Smooth muscle cell (in vitro differentiated cells): ENCODE results near the gene CSTF1. TPM values are rescaled to one million over a fixed set of nuclear protein-coding genes. Genes with fewer than 3 reads are reported as not detected.
"Not testable (repeated sequence)": the region's sequence is repeated elsewhere in the genome, so short reads cannot be mapped to it uniquely, and the experiment has no call there.

Experiments
- DNase-seq: peaks from one replicate; lab custom pipeline; 2025; ENCODE audit not compliant: unreplicated experiment; lab: John Stamatoyannopoulos, UW
- H2AFZ ChIP-seq: fragments of 200-600 bp; sonication (generic); 2 replicates; pipeline ENCODE4 v1.6.0; 2016; ENCODE audit warnings: antibody characterized with exemption, low read depth, mild to moderate bottlenecking
- H3F3A ChIP-seq: fragments of 200-600 bp; sonication (generic); 2 replicates; pipeline ENCODE4 v1.6.0; 2017; ENCODE audit warnings: antibody characterized with exemption, low read depth
- H3K27ac ChIP-seq: fragments of 200-600 bp; sonication (generic); 2 replicates; pipeline ENCODE4 v1.5.1; 2016; ENCODE audit warnings: low read depth, mild to moderate bottlenecking
- H3K27me3 ChIP-seq: fragments of 200-600 bp; sonication (generic); 2 replicates; pipeline ENCODE4 v1.6.1; 2016; ENCODE audit warnings: low read depth, mild to moderate bottlenecking
- H3K36me3 ChIP-seq: fragments of 200-600 bp; sonication (generic); 2 replicates; pipeline ENCODE4 v1.5.1; 2016; ENCODE audit warnings: low read depth
- H3K4me1 ChIP-seq: fragments of 200-600 bp; sonication (generic); 2 replicates; pipeline ENCODE4 v1.5.1; 2016; ENCODE audit warnings: low read depth
- H3K4me2 ChIP-seq: fragments of 200-600 bp; sonication (generic); 2 replicates; pipeline ENCODE4 v1.6.0; 2016; ENCODE audit warnings: mild to moderate bottlenecking
- H3K4me3 ChIP-seq: fragments of 200-600 bp; sonication (generic); 2 replicates; pipeline ENCODE4 v1.5.1; 2016; ENCODE audit warnings: mild to moderate bottlenecking
- H3K79me2 ChIP-seq: fragments of 200-600 bp; sonication (generic); 2 replicates; pipeline ENCODE4 v1.6.0; 2016; ENCODE audit warnings: low read depth, mild to moderate bottlenecking
- H3K9ac ChIP-seq: fragments of 200-600 bp; sonication (generic); 2 replicates; pipeline ENCODE4 v1.6.0; 2016; ENCODE audit warnings: low read depth
- H3K9me3 ChIP-seq: fragments of 200-600 bp; sonication (generic); replicated peaks from 2 replicates; pipeline ENCODE4 v1.5.1; 2016; ENCODE audit warnings: low read depth
- H4K20me1 ChIP-seq: fragments of 200-600 bp; sonication (generic); 2 replicates; pipeline ENCODE4 v1.6.0; 2016; ENCODE audit warnings: low read depth
- WGBS: methylation state at CpG from one replicate; pipeline ENCODE4 v1.1.7; 2016; ENCODE audit warnings: low lambda C conversion rate; 5-methylcytosine and 5-hydroxymethylcytosine counted together
- polyA plus RNA-seq: library from polyadenylated mRNA; unstranded; fragments of >200 nt; fragmentation: Nextera tagmentation; extraction: Ambion mirVana; gene quantifications from 2 replicates; pipeline ENCODE4 v1.2.1, GENCODE V29; 2016
- total RNA-seq: library from RNA; depleted of rRNA; stranded (reverse); fragments of >200 nt; gene quantifications from 2 replicates; pipeline ENCODE4 v1.2.3, GENCODE V29; 2014
- TF ChIP-seq, protein P1 (sequence below): fragments of 200-600 bp; sonication (generic); IDR thresholded peaks from 2 replicates; pipeline ENCODE4 v1.5.1; 2017; ENCODE audit warnings: borderline replicate concordance, mild to moderate bottlenecking, antibody characterized with exemption; ENCODE audit not compliant: insufficient read depth, poor library complexity, severe bottlenecking

The CSTF1 gene
- total and polyA plus RNA-seq, 2 experiments from 2014 or later = 27.8 to 38.5 TPM

- H3K36me3 ChIP-seq = peaks cover 17% of the 10 kb centered on the region
Observed at GRCh38 chr20:56406910-56407309, 14.5 kb downstream of the CSTF1 start.

DNA sequence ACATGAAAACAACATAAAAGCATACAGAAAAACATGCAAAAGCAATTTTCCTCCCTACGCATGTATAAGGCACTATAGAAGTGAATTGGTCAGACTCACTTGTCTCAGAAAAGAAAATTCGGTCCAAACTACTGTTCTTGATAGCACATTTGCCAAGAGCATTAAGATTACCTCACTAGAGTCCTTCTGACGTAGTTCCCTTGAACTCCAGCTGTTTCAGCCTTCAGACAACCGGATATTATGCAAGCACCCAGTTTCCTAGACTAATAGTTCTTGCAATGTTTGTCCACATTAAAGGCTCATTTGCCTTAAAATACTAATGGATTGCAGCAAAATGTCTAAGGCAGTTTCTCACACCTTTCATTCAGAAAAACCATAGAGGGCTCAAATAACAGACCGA is 17.1 kb downstream of the CSTF1 start:
- peaks cover 8% of the 10 kb centered on the region for H3K79me2 ChIP-seq
- no peak overlapping the region for H3K27ac ChIP-seq
- H2AFZ ChIP-seq = no peak overlapping the region
- no peaks in the 10 kb centered on the region for H4K20me1 ChIP-seq
- TF ChIP-seq, protein P1, sequence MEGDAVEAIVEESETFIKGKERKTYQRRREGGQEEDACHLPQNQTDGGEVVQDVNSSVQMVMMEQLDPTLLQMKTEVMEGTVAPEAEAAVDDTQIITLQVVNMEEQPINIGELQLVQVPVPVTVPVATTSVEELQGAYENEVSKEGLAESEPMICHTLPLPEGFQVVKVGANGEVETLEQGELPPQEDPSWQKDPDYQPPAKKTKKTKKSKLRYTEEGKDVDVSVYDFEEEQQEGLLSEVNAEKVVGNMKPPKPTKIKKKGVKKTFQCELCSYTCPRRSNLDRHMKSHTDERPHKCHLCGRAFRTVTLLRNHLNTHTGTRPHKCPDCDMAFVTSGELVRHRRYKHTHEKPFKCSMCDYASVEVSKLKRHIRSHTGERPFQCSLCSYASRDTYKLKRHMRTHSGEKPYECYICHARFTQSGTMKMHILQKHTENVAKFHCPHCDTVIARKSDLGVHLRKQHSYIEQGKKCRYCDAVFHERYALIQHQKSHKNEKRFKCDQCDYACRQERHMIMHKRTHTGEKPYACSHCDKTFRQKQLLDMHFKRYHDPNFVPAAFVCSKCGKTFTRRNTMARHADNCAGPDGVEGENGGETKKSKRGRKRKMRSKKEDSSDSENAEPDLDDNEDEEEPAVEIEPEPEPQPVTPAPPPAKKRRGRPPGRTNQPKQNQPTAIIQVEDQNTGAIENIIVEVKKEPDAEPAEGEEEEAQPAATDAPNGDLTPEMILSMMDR = no peak
- no peaks in the 10 kb centered on the region for H3K27me3 ChIP-seq
- no peaks in the 10 kb centered on the region for H3F3A ChIP-seq
- H3K9ac ChIP-seq = no peak overlapping the region
- 87% methylated on average over 5 of the region's 5 CpGs for WGBS
- no peak overlapping the region for H3K4me3 ChIP-seq
- H3K36me3 ChIP-seq = peaks cover 7% of the 10 kb centered on the region
- H3K4me1 ChIP-seq = no peaks in the 10 kb centered on the region
- H3K9me3 ChIP-seq = no peaks in the 10 kb centered on the region
- H3K4me2 ChIP-seq = no peak overlapping the region
- no peak for DNase-seq

More at GRCh38 chr20:56406910-56407309, 14.5 kb downstream of the CSTF1 start:
- TF ChIP-seq, protein P1 = no peak
- H3K4me3 ChIP-seq = no peak overlapping the region
- H3K27me3 ChIP-seq = no peaks in the 10 kb centered on the region
- H3K9ac ChIP-seq = no peak overlapping the region
- no peak for DNase-seq
- no peaks in the 10 kb centered on the region for H3K9me3 ChIP-seq
- no peak overlapping the region for H3K4me2 ChIP-seq
- no peak overlapping the region for H2AFZ ChIP-seq
- no peaks in the 10 kb centered on the region for H3F3A ChIP-seq
- H4K20me1 ChIP-seq = no peaks in the 10 kb centered on the region
- H3K79me2 ChIP-seq = peaks cover 8% of the 10 kb centered on the region
- H3K4me1 ChIP-seq = no peaks in the 10 kb centered on the region
- 95% methylated on average over 3 of the region's 3 CpGs for WGBS
- H3K27ac ChIP-seq = no peak overlapping the region

GRCh38 chr20:56409956-56410355 is 17.5 kb downstream of the CSTF1 start:
- Histone ChIP-seq H3K4me2 (no peak overlapping the region), H3K4me1 (no peaks in the 10 kb centered on the region), H3K9ac (no peak overlapping the region), H3K36me3 (peaks cover 7% of the 10 kb centered on the region), H2AFZ (no peak overlapping the region), H3K27me3 (no peaks in the 10 kb centered on the region), H3K27ac (no peak overlapping the region), H3K9me3 (no peaks in the 10 kb centered on the region), H4K20me1 (no peaks in the 10 kb centered on the region), H3K79me2 (peaks cover 6% of the 10 kb centered on the region), H3F3A (no peaks in the 10 kb centered on the region), H3K4me3 (no peak overlapping the region)
- 64% methylated on average over 1 of the region's 1 CpG for WGBS
- DNase-seq = no peak
- TF ChIP-seq, protein P1 = no peak

DNA sequence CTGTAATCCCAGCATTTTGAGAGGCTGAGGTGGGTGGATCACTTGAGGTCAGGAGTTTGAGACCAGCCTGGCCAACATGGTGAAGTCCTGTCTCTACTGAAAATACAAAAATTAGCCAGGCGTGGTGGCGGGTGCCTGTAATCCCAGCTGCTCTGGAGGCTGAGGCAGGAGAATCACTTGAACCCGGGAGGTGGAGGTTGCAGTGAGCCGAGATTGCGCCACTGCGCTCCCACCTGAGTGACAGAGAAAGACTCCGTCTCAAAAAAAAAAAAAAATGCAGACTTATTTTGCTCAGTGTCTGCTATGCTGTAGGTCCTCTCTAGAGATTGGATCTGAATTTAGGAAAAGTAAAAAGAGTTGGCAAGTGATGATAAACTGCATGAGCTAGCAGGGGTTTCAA is 18.8 kb downstream of the CSTF1 start:
- WGBS = 97% methylated on average over 7 of the region's 7 CpGs
- H2AFZ ChIP-seq, H3K9ac ChIP-seq, H3K4me3 ChIP-seq, H3K27me3 ChIP-seq, H3K9me3 ChIP-seq, H3K79me2 ChIP-seq, H3K4me1 ChIP-seq, H4K20me1 ChIP-seq, H3F3A ChIP-seq, DNase-seq, H3K36me3 ChIP-seq: not testable (repeated sequence)
- Histone ChIP-seq H3K4me2 (peak overlapping the region; percentile 66), H3K27ac (peak overlapping the region; percentile 49)
